Measurements from ENCODE around the gene HADHB.
"Not testable (repeated sequence)": the region's sequence is repeated elsewhere in the genome, so short reads cannot be mapped to it uniquely, and the experiment has no call there.

The HADHB gene

DNA sequence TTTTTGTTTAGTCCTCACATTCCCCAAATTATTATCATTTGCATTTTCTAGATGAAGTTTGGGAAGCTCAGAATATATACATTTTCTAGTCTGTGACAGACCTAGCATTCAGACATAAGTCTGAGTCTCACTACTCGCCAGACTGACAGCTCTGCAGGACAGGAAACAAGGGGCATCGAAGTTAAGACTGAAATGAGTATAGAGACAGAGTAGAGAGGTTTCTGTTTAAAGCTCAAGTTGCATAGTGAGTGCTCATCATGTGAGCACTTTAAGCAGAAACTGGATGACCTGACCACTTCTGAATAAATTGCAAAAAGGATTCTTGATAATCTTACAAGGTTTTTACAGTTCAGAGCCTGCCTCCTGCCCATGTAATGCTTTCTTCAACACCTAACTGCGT, 1.1 kb downstream of the HADHB start:
- DNase-seq = no peak

DNA sequence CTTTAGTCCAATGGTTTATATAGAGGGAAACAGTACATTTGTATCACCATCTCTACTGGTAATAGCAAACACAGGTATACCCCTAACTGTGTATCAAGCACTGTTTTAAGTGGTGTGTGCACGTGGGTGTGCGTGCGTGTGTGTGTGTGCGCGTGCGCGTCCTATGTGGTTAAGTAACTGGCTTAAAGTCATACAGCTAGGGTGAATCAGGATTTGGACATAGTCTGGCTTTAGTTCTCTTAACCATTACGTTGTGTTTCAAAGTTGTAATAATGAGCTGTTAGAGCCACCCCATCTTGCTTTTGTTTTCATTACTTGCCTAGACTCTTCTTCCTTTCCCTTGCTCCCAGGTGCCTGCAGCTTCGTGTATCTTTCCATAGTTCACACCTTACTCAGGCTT, 2.1 kb downstream of the HADHB start:
- no peak for DNase-seq

DNA sequence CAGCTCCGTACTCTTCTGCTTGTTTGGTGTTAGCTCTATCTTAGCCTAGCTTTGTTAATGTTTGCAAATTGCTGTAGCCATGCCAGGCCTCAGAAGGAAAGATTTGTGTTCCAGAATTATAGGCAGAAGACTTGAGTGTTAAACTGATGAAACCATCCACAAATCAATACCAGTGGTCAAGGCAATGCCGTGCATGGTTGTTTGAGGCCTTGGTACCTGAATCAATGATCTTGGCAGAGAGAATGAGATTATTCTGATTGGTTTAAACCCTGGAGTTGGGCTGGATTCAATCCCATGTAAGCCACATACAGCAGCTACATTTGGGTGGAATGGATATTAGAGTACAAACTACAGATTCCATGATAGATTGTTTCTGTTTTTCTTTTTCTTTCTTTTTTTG, 4.9 kb downstream of the HADHB start:
- DNase-seq = no peak

DNA sequence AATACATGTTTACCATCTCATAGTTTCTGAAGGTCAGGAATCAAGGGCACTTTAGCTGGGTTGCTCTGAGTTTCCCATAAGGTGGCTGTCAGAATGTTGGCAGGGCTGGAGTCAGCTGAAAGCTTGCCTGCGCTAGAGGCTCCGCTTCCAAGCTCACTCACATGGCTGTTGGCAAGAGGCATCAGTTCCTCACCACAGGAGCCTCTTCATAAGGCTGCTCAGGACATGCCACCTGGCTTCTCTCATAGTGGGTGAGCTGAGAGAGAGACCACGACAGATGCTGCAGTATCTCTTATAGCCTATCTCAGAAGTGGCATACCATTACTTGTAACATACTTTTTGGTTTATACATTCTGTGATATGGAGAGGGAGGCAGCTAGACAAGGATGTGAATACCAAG, 7.2 kb downstream of the HADHB start:
- no peak for DNase-seq

DNA sequence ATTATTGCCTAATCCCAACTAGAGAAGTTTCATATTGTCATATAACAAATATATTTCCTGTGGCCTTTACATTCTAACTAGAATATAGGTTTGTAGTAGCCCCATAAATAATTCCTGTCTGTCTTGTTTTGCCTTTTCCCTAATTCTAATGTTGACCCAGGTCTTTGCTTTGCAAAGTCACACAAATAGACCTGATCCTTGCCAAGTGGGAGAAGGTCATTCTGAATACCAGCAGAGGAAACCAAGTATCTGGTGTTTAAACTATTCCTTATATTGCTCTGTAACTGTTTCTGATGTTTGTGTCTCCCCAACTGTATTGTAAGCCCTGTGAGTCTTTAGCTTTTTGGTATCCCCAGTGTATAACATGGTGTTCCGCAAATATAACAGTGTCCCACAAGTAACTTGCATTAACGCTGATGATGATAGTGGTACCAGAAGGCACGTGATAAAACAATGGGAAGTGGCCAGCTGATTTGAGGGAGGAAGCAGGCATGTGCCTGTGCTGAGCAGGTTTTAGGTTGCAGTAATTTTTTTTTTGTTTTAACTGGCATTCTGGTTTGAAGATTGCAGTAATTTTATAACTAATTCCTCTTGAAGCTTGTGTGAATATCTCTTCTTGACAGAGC, 11.1 kb downstream of the HADHB start:
- DNase-seq = no peak

DNA sequence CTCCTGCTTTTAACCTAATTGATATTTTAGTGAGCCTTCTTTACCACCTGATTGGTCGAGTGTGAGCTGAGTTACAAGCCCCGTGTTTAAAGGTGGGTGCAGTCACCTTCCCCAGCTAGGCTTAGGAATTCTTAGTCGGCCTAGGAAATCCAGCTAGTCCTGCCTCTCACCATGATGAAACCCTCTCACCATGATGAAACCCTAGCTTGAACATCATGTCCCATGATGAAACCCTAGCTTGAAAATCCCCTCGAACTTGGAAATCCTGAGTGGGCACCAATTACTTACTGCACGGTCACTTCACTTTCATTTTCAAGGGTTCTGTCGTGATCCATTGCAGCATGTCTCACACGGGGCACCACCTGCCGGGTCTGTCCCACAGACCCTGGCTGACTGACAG, 14.1 kb downstream of the HADHB start:
- DNase-seq = not testable (repeated sequence)

DNA sequence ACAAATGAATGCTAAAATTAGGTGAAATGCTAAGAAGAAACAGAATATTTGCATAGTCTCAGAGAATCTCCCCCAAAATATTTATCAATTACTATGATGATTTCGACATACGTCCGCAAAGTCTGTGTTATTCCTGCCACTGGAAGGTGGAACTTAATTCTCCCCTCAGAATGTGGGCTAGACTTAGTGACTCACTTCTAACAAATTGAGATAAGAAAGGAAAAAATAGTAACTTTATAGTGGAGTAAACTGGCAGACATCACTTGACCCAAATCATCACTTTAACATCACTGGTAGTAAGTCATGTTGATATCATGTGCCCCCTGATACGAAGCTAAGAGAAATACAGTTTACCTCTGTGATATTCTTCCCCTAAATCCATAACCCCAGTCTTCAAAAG, 23.5 kb downstream of the HADHB start:
- DNase-seq = no peak

DNA sequence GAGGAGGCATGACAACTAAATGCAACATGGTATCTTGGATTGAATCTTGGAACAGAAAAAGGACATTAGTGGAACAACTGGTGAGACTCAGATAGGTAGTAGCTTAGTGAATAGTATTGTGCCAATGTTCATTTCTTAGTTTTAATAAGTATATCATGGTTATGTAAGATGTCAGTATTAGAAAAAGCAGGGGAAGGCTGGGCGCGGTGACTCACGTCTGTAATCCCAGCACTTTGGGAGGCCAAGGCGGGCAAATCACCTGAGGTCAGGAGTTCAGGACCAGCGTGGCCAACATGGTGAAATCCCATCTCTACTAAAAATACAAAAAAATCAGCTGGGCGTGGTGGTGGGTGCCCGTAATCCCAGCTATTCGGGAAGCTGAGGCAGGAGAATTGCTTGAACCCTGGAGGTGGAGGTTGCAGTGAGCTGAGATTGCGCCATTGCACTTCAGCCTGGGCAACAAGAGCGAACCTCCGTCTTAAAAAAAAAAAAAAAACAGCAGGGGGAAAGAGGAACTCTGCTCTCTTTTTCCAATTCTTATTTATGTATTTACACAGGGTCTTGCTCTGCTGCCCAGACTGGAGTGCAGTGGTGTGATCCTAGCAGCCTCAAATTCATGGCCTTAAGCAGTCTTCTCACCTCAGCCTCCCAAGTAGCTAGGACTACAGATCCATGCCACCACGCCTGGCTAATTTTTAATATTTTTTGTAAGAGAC, 24.1 kb downstream of the HADHB start:
- not testable (repeated sequence) for DNase-seq

DNA sequence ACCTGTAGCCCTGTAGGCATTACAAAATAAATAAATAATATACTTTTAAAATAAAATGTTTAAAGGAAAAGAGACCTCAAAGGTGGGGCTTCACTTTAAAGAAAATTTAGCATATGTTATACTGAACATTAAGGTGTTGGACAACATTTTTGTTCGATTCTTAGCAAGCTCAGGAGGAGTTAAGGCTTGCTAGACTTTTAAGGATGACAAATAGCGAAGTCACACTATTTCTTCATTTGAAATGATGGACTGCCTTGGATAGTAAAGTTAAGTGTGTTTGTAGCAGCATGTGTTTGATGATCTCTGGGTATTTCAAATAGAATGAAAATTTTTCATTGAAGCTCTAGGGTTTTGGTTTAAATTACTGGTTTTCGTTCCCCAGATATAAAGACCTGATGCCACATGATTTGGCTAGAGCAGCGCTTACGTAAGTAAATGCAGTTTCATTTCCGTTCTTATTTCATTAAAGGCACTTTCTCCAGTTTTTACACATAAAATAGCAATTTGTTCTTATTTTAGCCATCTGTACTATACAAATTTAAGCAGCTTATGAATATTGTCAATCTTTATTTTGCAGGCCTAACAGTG, 24.9 kb downstream of the HADHB start:
- no peak for DNase-seq

DNA sequence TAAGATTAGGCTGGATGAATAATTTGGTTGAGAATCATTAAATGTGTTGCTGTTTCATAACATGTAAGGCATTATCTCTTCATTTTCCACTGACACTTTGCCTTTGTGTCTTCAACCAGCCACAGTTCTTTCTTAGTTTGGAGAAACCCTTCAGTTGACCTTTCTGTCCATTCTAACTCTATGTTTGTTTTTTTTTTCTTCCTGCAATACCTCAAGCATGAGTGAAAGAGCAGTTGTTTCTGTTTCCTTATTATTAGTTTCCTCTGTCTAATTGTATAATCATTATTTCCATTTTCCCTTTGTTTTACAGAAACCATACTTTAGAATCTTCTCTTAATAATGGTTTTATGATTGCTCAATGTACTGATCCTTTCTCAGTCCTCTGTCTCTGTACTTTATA, 25.6 kb downstream of the HADHB start:
- no peak for DNase-seq

DNA sequence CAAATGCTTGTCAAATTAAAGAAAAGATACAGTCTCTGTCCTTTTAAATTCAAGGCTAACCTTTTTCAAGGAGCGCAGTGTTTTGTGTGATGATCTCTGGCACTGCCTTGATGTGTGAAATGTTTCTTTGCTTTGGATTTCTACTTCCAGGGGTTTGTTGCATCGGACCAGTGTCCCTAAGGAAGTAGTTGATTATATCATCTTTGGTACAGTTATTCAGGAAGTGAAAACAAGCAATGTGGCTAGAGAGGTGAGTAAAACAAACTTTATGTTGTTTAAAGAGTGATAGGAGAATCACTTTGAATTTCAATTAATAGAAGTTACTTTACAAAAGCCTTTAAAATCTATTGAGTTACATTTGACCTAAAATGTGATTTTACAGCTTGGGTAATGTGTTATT, 28.8 kb downstream of the HADHB start:
- no peak for DNase-seq

DNA sequence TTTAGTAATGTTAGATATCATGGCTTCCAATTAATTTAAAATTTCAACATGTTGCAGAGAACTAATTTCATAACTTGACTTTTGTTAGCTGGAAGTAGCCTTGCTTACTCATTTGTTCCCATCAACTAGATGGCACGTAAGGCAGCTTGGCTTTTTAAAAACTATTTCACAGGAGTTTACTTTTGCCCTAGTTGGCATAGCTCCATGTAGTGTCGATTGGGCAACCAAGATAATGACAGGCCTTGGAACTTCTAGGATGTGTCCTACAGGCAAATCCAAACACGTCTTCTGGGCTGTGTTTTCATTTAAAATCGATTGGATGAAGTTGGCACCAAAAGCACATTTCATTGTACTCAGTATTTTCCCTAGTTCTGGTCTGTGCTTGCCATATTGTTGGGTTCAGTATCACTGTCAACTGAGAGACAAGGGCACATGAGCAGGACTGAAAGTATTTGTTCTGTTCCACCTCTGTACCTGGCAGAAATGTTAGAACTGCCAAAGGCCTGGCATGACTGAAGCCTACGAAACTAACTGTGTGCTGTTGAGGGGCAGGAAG, 29.4 kb downstream of the HADHB start:
- no peak for DNase-seq

DNA sequence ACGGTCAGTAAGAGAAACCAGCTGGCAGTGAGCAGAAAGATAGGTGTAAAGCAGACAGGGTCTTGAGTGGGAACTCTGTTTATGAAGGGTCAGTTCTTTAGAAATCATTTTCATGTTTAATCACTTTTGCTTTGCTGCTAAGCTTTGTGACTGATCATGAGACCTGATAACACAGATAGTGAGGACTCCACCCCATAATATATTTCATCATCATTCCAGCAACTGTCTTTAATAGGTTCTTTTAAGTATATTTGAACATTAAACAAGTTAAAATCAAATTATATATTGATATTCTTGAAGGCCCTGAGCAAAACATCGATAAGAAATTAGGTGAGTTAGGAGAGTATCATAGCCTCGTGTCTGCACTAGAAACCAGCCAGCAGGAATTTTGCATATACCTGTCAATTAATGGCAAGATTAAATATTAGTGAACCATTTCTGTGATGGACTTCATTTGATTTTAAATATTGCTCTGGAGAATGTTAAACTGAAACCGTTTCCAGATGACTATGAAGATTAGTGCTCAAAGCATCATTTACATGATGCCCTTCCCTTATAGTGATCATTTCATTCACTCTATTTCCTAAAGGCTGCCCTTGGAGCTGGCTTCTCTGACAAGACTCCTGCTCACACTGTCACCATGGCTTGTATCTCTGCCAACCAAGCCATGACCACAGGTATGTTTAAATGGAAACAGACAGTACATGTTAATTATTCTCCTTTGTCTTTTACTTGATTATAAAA, 31.9 kb downstream of the HADHB start:
- DNase-seq = no peak

DNA sequence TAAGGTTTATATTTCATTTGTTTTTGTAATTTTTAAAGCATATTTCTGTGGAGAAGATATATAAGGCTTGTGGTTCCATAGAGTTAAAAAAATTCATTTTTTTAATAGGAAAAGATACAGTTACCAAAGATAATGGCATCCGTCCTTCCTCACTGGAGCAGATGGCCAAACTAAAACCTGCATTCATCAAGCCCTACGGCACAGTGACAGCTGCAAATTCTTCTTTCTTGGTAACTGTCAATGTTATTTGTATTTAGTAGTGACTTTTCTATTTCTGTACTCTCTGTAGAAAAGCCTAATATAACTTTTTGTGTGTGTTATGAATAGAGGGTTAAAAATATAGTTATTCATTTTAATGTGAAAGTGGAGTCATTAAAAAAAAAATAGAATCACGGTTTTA, 35.1 kb downstream of the HADHB start:
- DNase-seq = no peak

DNA sequence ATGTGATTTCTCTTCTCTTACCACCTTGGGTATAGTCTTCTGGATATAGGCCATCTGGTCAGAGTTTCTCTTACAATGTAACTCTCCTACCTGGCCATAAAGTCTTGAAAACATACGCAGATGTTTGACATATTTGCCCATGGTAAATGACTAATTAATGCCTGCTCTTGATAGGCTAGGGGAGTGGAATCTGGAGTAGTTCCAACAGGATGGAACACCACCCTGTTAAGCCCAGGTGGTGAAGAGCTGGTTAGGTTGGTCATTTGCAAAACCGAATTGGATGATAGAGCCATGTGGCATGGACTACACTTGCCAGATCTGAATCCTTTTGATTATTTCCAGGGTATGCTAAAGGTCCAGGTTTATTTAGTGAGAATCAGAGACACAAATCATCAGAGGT, 36.5 kb downstream of the HADHB start:
- DNase-seq = no peak

DNA sequence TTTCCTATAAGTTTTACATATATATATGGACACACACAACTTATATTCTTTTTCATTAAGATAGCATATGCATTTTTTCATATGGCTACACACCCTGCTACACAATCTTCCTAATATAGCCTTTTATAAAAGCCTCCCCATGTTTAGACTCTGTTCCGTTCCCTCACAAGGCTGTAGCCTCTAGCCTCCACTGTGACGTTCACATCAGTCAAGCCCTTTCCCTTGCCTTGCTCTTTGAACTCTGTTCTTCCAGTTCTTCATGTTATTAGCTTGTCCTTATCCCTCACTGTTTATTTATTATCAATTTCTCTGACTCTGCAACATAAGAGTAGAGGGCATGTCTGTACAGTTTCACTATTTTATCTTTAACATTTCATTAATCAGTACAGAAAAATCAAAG, 38.9 kb downstream of the HADHB start:
- DNase-seq = no peak

DNA sequence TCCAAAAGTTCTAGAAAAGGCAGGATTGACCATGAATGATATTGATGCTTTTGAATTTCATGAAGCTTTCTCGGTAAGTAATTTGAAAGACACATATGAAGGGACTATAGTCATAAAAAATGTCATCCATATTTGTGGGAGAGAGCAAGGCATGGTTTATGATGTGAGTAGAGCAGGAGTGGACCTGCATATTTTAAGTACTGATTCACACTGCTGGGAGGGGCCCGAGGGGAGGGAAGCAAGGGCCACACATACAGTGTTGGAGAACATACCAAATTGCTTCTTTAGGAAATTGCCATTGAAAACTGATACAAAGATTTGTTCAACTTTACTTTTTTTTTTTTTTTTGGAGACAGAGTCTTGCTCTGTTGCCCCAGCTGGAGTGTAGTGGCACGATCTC, 39.4 kb downstream of the HADHB start:
- DNase-seq = no peak

DNA sequence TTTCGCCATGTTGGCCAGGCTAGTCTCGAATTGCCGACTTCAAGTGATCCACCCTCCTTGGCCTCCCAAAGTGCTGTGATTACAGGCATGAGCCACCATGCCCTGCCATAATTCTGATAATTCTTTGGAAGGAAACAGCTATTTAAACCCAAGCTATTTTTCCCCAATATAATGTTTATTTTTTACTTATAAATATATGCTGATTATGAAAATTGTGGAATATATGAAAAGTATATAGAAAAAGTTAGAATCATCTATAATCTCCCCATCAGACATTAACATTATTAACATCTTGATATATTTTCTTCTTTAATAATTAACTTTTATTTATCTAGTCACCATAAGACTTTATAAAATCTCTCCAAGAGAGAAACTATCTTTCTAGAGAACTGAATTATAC, 41.2 kb downstream of the HADHB start:
- no peak for DNase-seq

DNA sequence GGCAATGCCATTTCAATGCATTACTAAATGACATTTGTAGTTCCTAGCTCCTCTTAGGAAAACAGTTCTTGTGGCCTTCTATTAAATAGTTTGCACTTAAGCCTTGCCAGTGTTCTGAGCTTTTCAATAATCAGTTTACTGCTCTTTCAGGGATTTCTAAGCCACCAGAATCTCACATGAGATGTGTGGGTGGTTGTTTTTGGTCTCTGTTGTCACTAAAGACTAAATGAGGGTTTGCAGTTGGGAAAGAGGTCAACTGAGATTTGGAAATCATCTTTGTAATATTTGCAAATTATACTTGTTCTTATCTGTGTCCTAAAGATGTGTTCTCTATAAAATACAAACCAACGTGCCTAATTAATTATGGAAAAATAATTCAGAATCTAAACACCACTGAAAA, 45.3 kb downstream of the HADHB start:
- no peak for DNase-seq

DNA sequence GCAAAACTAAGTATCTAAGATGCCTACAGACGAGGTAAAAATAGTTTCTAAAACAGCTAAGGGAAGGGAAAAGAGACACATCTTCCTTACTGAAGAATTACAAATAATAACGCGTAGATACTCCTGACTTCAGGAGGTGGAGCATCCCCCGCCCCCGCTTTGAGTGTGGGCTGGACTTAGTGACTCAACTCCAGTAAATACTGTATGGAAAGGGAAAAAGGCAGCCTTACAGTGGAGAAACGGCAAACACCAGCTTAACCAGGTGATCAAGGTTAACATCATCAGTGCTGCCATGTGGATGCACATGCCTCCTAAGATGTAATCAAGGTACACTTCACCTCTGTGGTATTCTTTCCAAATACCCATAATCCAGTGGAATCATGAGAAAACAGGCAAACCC, 47.9 kb downstream of the HADHB start:
- DNase-seq = no peak

DNA sequence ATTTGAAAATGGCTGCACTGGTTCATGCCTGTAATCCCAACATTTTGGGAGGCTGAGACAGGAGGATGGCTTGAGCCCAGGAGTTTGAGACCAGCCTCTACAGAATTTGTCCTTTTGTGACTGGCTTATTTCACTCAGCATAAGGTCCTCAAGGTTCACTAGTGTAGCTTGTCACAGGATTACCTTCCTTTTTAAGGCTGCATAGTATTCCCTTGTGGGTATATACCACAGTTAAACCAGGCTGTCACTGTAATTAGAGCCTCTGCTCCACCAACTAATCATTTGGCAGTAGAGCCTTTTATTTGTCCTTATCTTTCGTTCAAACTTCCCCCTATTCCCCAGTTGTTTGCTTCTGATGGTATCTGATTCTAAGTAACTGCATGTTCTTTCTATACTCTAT, 50.8 kb downstream of the HADHB start:
- no peak for DNase-seq

DNA sequence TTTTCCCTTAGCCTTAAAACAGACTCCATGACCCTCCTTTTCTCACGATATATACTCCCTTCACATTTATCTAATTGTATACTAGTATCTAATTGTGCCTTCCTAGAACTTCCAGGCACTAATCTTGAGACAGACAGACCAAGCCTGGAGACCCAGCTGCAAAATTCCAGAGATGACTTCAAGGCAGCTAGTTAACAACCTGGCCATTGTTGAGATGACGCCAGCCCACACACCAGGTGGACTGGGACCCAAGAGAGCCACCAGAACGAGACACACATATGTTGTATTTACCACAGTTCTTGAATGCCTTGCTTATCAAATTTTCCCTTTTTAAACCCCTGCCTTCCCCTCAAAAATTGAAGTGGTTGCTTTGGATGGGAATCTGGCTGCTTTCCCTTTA, 52.3 kb downstream of the HADHB start:
- DNase-seq = no peak

DNA sequence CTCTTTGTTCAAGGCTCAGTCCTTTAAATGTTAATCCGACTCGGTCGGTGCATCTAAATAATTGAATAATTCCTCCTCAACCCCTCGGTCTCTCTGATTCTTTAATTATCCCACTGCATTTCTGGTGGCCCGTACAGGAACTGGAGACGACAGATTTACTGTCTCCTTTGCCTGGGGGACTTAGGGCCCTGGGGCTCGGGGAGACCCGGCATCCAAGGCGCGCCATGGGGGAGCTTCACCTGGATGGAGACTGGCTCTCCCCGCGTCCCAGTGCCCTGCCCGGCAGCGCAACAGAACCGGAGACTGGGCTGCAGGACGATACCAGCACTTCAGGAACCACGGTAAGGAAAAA, 53.5 kb downstream of the HADHB start:
- no peak for DNase-seq

Measured in activated gamma-delta T cell treated with Interleukin-2 at 50 U/mL for 16 hours (primary cell).